Daoy (cell line): ENCODE results near the gene HOXB7. TPM values are rescaled to one million over a fixed set of nuclear protein-coding genes. Genes with fewer than 3 reads are reported as not detected.
A peak's percentile ranks its signal among the peaks of the same experiment; 100 is the strongest.

ENCODE experiments used
- DNase-seq: peaks from one replicate; pipeline ENCODE4 v3.0.0-alpha.2; 2015; ENCODE audit warnings: low read depth
- total RNA-seq: library from RNA; depleted of rRNA; stranded (reverse); fragments of >200 nt; shearing (Covaris generic); gene quantifications from 2 replicates; pipeline ENCODE4 v1.2.3, GENCODE V29; 2014; rRNA removed

Gene HOXB7
- 10.6 and 13.2 TPM in 2 replicates for total RNA-seq

DNA sequence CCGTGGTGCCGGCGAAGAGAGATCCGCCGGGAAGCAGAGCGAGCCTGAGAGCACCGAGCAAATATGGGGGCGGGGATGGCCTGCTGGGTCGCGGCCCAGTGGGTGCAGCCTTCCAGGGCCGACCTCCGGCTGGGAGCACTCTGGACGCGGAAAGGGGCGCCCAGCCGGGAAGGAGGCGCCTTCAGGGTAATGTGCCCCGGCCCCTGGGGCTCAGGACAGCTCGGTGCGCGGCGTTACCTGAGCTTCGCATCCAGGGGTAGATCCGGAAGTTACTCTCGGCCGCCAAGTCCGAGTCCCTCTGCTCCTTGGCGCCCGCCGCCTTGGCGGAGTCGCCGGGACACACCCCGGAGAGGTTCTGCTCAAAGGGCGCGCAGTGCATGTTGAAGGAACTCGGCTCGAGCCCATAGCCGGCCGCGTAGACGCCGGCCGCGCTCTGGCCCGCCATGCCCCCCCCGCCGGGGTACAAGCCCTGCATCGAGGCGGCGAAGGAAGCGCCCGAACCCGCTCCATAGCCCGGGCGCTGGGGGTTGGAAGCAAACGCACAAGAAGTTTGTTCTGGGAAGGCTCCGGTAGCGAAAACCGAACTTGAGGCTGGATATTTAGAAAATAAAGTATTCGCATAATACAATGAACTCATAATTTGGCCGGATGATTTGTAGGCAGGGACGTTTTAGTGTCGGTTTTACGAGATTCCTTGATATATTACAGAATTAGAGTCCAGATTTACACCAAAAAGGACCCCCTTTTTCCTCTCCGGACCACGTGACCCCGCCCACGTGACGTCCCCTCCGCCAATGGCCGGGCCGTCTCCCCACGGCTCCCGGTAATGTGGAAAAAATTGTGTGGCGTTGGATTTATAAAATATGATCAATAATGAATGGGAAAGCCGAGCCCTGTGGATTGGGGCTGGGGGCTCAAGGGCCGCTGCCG, at the start of gene HOXB7:
TSS of gene HOXB7 (minus strand) at position 736 of the 930 bp plus-strand sequence. CDS start at position 637, 99 bp downstream.
- DNase-seq = peak; percentile 75

DNA sequence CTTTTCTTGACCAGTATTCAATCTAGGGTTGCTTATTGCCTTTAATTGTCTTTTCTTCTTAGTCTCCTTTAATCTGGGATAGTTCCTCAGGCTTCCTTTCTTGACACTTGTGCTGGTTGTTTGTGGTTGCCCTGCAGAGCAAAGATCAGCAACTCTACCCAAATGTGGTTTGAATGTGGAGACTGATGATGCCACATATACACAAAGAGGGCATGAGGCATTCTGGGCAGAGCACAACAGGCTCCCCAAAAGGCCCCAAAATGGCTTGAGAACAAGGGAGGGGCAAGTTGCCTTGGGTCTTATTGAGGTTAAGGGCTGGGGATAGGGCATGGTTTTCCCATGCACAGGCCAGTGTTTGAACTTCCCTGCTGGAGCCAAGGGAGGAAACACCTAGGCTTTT, 45.1 kb upstream of the HOXB7 start:
- DNase-seq = no peak

DNA sequence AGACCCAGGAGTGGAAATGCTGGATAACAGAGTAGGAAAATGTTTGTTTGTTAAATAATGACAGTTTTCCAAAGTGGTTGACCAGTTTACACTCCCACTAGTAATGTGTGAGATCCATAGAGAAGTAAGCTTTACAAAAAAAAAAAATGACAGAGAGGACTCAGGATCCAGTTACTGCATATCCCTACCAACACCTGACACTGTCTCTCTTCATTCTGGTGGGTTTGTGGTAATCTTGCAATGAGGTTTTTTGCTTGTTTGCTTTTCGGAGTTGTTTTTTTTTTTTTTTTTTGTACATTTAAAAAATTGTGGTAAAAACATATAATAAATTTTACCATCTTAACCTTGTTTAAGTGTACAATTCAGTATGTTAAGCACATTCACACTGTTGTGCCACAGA, 38.9 kb upstream of the HOXB7 start:
- DNase-seq = no peak

DNA sequence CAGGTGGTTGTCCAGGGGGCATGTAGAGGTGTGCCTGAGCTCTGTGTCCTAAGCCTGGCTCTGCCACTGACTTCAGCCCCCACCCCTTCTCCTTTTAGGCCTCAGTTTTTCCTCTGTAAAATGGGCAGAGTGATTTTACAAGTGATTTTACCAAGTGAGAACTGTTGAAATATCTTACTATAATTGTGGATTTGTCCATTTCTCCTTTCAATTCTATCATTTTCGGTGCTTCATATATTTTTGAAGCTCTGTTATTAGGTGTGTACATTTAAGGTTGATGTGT, 37.1 kb upstream of the HOXB7 start:
- no peak for DNase-seq

DNA sequence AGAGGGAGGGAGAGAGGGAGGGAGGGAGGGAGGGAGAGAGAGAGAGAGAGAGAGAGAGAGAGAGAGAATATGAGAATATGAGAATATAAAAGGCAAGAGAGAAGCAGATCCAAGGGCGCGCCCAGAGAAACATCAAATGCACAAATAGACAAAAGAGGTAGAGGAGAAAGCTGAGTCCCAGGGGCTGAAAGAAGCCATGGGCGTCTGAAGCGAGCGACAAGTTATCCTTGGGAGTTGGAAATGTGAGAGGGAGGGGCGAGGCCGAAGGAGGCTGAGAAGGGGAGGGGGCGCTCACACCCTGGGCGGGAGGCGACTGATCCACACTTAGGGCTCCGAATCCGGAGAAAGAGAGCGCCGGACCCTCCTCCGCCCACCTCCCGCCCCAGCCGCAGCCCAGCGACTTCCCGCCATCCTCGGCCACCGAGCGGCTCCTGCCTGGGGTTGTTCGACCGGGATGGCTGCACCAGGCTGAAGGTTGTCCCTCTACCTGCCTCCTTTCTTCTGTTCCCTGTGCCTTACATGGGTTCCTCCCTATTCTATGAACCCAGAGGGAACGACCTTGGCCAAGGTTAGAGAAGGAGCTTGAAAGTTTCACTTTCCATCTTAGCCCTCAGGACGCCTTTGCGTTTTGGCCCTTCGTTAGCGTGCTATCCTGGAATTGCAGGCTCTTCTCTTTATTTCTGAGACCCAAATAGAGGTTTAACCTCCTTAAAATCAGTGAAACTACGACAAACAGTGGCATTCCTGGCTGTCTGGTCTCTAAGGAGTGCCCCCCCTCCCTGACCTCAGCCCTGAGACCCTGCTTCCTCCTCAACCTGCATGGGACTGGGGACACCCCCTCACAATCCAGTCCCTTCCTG, 36.5 kb upstream of the HOXB7 start:
- DNase-seq = no peak

DNA sequence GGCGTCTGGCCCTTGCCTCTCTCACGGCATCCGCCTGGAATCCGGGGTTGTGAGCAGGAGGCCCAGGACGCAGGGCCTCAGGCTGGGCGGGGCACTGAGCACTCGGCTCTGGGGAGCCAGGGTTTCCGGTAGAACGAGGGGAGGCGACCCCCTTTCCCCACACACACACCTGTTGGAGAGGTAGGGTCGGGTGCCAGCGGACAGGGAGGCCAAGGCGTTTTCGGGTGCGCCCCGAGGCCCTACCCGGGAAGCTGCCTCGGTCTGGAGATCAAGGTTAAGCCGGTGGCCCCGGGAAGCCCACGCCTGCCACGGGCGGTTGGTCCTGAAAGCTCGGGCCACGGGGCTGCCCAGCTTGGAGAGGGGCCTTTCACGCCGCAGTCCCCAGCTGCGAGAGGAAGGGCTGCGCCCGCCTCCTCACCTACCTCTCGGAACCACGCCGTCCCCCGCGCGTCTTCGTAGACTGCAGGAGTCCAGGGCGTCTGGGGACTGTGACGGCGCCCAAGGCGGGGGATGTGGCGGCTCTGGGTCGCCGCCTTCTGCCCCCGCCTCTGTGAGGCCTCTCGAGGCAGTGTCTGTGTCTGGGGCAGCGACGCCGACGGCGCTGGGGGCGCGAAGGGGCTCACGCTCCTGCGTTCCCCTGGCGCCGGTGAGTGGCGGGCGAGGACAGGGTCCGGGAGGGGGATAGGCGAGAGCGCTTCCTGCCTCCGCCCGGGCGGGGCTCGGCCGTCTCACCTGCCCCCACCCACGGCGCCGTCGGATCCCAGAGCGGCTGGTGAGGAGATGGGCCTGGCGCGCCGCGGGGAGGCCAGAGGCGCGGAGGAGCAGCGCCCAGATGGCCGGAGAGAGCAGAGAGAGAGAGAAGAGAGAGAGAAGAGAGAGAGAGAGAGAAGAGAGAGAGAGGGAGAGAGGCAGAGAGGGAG, 35.6 kb upstream of the HOXB7 start:
- DNase-seq = no peak

DNA sequence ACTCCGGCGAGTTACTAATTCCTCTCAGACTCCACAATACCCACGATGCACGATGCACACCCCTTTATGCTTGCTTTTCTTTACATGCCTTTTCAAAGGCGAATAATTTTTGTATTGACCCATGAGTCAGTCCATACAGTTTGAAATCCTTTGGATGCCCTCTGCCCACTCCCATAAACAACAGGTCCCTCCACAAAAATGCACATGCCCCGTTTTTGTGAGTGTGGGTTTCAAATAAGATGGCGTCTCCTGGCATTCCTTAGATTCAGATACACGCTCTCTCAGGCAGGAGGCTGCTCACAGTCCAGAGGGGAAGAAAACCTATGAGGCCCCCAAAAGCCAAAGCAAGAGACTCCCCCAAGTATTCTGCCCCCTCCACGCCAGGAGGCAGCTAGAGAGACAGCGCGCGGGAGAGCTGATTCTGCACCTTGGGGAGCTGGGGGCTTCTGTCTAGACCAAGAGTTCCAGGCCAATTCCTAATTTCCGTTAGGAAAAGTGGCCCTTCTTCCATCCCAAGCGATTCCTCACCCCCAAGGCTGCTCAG, 34.9 kb upstream of the HOXB7 start:
- DNase-seq = no peak

DNA sequence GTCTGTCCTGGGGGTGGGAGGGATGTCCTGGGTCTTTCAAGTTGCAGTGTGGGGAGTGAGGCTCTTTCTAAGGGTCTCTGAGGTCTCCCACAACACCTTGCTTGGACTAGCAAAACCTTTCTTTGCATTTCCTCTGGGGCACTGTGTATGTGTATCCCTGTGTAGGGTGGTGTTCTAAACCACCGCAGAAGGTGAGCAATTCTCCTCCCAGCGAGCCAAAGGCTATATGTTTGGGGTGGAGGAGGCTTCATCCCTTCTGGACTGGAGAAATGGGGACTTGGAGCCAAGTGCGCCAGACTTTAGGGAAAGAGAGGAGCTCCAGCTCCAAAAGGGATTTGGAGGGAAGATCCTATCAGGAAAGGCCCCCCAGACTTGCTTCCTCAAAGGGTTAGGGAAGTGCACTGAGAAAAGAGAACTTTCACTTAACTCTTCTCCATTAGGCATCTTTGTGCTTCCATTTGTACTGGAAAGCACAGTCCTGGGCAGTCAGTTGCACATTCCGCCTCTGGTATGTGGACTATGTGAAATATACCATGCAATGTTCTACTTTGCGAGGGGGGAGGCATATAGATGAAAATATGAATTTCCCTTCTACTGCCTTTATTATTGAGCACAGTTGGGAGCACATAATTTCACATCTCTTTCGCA, 34.2 kb upstream of the HOXB7 start:
- DNase-seq = no peak

DNA sequence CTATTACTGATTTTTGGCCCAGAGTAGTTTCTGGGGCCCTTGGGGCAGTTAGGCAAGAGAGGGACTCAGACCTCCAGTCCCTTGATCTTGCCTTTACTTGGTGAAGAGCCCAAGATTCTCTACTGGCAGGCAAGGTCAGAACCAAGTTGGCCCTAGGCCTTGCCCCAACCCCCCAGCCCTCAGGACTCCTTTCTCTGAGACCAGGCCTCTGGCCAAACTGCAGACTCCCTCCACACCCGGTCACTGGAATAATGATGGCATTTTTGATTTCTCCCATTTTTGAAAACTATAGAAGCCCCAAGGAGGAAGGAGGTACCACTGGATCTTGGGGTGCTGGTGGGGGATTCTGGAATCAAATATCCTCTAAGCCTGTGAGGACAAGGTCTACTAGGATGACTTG, 33.3 kb upstream of the HOXB7 start:
- DNase-seq = no peak

DNA sequence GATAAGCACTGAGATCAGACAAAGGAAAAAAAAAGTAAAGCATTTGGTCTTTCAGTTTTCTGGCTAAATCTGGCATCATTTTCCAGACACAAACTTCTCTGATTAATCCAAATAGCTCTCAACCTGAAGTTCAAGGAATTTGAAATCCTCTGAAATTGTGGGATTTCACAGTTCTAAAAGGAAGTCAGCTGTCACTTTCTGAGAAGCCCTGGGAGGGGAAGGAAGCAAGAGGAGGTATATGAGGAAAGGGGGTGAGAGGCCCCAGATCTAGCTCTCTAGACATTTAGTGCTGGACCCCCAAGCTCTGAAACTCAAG, 32.8 kb upstream of the HOXB7 start:
- no peak for DNase-seq

DNA sequence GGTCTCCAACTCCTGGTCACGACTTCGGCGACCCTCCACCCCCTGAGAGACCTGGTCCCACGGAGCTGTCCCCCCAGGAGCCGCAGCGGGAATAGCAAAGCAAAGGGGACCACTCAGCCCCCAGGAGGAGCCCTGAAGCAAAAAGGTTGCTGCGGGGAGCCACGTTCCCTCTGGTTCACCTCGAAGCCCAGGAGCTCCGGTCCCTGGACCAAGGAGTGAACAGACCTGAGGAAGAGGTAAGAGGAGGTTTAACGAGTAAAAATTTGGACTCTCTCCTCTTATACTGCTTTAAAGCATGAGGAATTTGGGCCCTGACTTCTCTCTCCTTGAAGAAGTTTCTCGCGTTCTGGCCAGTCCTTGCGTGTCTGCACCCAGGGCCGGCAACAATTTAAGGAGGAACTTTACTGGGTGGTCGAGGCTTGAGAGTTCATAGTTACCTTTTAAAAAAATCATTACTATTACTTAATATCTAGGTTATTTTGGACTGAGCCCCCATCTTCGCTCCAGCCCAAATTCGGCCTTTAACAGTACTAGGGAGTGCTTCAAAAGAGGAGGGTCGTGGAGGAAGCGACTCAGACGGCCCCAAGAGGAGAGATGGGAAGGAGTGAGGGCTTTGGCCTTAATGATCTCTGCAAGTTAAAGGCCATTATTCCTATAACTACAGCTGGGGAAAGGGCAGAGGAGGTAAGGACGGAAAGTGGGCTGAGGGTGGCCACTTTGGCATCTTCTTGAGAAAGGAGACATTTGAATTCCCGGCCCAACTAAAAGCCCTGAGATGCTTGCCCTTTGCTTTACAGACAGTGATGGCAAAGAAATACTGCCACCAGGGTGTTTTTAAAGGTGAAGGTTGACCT, 32.3 kb upstream of the HOXB7 start:
- DNase-seq = no peak

DNA sequence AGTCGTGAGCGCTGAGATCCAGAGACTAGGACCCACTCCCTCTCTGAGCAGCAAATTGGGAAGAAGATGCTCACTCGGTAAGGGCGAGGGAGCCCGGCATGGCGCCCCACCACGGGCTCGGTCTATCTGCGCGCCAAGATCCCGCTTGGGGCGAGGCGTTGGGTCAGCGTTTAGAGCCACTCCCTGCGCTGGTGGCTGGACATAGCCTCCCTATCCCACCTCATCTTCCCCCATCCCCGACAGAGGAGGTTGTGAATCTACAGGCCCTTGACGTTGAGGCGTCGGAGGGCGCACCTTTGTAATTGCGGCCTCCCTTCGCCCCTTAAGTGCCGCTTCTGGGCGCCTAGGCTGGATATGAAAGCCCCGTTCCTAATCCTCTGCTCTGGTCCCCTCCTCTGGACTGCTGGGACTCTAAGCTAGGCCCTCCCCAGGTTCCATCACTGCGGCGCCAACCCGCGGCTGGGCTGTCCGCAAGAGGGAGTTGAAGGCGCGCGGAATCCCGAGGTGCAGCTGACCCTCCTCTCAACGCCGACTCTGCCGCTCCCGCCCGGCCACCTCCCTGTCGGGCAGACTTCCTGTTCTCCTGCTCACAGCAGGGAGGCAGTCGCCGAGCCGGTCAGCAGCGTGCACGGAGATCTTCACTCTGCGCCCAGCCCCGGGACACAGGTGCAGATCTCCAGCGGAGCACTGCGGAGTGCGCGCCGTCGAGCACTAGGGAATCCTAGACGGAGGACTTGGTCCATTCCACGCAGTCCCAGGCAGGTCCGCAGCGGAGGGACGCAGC, 31.4 kb upstream of the HOXB7 start:
- no peak for DNase-seq

DNA sequence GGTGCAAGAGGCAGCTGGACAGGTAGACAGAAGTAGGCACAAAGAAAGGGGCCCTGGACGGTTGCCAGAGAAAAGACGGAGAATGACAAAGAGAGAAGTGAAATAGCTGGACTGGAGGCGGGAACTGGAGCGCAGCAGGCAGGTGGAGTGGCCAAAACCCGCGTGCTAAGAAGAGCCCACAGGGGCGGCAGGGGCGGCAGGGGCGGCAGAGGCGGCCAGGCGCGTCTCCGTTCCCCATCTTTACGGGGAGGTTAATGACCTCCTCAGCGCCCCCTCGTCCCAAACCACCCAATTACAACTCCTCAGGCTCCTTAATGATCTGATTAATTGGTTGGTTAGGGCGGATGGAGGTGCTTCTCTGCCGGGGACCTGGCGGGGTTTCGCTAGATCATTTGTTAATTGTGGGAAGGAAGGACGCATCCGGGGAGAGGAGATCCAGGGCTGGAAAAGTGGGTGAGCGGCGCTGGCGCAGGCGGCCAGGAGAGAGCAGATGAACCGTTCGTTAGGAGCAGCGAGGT, 30.8 kb upstream of the HOXB7 start:
- DNase-seq = no peak

DNA sequence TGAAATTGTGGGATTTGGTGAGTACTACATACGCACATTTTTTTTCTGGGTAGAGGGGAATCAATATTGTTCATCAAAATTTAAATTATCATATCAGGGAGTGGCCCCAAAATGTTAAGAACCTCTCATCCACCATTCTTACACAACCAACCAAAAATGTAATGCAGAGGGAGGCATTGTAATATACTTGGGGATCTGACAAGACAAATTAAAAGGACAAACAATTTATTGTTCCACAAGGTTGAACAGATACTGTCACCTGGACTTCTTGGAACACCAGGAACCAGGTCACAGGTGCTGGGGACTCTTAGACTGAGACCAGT, 30.0 kb upstream of the HOXB7 start:
- no peak for DNase-seq

DNA sequence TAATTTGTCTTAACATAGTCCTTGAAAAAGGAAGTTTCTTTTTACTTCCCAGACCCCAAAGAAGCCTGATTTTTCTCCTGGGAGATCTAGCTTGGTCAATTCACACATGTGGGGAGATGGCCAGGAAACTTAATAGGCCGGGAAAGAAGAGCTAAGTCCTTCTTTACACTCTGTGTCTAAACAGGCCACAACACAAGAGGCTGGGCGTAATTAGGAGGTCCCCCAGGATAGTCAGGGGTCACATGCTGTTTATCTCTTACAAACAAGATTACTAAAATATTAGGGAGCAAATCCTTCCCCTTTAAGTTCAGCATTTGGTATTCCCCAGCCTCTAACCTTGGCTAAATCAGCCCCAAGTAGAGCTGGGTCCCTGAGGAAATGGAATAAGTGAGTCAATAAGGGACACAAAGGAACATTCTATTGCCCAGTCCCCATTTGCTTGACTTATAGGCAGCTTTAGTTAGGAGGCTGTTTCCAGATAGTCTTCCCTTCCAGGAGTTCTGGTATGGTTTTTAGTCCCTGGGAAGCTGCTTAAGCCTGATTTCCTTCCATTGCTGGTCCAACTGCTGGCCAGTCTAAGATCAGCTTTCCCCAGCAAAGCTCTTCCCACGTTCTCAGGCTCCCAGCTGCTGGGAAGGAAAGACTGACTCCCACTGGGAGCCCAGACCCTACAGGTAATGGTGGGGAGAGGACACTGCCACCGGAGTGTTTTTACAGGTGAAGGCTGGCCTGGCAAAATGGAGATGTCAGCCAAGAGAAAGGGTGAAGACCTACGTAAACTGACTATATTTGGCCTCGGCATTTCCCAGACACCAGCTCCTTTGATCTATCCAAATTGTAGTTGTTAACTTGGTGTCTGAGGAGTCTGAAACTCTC, 29.4 kb upstream of the HOXB7 start:
- no peak for DNase-seq

DNA sequence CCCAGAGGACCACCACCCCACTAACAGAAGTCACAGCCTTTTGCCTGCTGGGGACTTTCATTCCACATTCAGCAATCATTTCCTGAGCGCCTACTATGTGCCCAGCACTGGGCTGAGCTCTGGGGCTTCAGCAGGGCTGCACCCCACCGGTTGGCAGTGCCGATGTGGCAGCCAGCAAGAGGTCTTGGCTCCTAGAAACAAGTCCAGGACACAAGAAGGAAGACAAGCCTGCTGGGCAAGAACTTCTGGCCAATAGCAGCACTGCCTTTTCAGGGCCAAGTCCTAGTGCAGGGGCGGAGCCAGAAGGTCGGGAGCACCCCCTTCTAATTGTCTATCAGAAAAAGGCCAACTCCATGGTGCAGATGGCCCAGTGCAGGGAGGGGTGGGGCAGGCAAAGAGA, 28.3 kb upstream of the HOXB7 start:
- no peak for DNase-seq

DNA sequence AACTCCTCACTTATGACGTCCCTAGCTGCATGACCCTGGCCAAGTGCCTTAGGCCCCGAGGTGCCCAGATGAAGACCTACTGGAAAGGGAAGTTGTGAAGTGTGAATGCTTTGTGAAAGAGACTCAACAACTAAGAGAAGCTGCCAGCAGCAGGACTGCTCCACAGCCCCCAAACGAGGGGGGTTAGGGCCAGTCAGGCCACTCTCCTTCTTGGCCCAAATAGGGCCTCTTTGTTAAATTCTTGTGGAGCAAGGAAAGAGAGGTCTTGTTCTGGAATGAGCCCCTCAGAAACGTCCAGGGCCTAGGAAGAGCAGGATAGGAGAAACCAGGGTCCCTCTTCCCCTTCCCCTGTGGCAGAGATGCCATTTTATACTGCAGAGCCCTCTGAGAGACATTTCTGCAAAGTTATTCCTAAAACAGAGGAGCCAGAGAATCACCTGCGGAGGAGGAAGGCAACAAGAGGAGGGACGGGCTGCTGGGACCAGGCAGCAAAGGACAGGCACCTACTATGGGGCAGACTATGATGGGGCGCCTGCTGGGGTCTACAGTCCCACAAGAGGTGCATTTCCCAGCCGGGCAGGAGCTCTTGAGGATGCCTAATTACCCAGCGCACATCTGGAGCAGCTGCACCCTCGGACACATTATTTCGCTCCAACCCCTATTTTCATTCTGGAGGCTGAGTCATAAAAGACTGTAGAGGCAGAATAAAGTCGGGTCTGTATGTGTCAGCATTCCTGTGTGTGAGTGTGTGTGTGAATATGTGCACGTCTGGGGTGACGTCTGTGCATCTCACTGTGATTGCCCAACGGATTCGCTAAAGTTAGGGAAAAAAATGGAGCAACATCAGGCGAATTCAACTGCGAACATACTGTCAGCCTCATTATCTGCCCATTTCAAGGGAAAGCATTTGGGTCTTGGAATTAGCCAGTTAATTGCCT, 26.8 kb upstream of the HOXB7 start:
- DNase-seq = peak; percentile 83
